ENCODE data around the gene AOPEP.

Gene AOPEP

DNA sequence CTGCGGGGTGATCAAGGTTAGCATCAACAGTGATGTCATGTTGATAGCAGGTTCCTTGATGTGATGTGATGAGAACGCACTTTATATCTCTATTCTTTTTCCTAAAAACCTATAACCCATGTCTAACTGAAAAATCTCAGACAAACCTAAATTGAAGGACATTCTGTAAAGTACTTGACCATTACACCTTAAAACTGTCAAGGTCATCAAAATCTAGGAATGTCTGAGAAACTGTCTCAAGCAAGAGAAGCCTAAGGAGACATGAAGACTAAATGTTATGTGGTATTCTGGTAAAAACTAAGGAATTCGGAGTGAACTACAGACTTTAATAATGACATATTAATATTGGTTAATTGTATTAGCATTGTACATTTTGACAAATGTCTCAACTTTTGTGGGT lies 170.0 kb downstream of the AOPEP start:
- Histone ChIP-seq H3K36me3 (ENCODE audit: control insufficient read depth, insufficient read depth, low read length) (no peaks in the 10 kb centered on the region), H3K4me3 (replicated peaks; ENCODE audit: low read depth, low read length) (no peak overlapping the region), H3K27me3 (replicated peaks; ENCODE audit: control insufficient read depth, insufficient read depth, low read length) (no peaks in the 10 kb centered on the region)
- TF ChIP-seq, protein P1, sequence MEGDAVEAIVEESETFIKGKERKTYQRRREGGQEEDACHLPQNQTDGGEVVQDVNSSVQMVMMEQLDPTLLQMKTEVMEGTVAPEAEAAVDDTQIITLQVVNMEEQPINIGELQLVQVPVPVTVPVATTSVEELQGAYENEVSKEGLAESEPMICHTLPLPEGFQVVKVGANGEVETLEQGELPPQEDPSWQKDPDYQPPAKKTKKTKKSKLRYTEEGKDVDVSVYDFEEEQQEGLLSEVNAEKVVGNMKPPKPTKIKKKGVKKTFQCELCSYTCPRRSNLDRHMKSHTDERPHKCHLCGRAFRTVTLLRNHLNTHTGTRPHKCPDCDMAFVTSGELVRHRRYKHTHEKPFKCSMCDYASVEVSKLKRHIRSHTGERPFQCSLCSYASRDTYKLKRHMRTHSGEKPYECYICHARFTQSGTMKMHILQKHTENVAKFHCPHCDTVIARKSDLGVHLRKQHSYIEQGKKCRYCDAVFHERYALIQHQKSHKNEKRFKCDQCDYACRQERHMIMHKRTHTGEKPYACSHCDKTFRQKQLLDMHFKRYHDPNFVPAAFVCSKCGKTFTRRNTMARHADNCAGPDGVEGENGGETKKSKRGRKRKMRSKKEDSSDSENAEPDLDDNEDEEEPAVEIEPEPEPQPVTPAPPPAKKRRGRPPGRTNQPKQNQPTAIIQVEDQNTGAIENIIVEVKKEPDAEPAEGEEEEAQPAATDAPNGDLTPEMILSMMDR (IDR thresholded peaks at IDR 0.05; ENCODE audit: insufficient read depth, low read length, poor library complexity, severe bottlenecking): no peak
- DNase-seq (ENCODE audit: extremely low read depth, insufficient read length): no peak

DNA sequence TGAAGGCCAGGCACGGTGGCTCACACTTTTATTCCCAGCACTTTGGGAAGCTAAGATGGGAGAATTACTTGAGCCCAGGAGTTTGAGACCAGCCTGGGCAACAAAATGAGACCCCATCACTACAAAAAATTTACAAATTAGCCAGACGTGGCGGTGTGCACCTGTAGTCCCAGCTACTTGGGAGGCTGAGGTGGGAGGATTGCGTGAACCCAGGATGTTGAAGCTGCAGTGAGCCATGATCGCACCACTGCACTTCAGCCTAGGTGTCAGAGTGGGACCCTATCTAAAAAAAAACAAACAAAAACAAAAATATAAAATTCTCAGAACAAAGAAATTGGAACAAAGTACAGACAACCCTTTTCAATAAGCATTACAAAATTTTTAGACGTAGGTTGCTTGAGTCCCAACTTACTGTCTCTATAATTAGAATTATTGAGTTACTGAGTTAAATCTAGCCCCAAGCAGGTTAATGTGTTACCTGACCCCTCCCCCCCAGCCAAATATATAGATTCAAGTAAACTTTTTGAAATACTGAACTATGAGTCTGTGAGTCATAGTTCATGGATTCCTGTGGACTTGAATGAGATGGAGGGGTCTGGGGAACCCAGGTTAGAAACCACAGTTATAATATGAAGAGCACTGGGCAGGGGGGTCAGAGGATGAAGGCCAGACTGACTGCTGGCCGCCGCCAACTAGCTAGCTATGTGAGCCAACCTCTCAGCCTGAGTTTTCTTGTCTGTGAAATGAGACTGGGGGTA lies 173.1 kb downstream of the AOPEP start:
- H3K4me3 ChIP-seq (replicated peaks; ENCODE audit: low read depth, low read length): no peak overlapping the region
- H3K27me3 ChIP-seq (replicated peaks; ENCODE audit: control insufficient read depth, insufficient read depth, low read length): no peaks in the 10 kb centered on the region
- no peak for DNase-seq (ENCODE audit: extremely low read depth, insufficient read length)
- TF ChIP-seq, protein P1 (IDR thresholded peaks at IDR 0.05; ENCODE audit: insufficient read depth, low read length, poor library complexity, severe bottlenecking): no peak
- H3K36me3 ChIP-seq (ENCODE audit: control insufficient read depth, insufficient read depth, low read length): no peaks in the 10 kb centered on the region

DNA sequence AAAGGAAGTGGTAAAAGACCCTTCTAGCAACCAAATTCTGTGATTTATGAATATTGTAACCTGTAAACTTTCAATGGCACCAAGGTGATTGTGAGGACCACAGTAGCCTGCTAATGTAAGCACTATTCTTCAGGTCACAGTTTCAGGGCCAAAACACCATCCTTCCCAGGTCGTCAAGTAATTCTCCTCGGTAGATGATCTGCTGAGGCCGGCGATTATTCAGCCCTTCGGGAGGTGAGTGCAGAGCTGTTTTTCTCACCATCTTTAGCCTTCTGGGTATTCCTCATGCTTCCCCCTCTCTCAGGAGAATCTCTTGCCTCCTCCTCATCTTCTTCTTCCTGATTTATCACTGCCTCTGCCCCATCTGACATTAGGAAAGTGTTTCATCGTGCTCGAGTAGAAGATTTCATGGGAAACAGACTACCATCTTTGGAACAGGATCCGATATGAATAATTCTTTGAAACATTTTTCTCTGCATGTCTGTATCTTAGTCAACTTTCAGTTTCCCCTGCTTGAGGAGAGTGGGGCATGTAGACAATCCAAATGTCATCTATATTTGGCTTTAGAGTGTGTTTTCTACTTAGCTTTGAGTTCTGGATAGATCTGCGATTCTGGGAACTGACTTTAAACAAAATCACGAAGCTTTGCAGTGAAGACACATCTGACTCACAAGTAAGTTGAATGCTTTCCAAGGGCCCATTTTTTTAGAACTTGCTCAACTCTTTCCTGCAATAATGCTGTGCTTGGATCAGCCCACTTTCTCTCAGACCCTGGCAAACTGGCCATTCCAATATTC lies 173.9 kb downstream of the AOPEP start:
- no peaks in the 10 kb centered on the region for H3K27me3 ChIP-seq (replicated peaks; ENCODE audit: control insufficient read depth, insufficient read depth, low read length)
- no peak for DNase-seq (ENCODE audit: extremely low read depth, insufficient read length)
- H3K4me3 ChIP-seq (replicated peaks; ENCODE audit: low read depth, low read length): no peak overlapping the region
- TF ChIP-seq, protein P1 (IDR thresholded peaks at IDR 0.05; ENCODE audit: insufficient read depth, low read length, poor library complexity, severe bottlenecking): no peak
- no peaks in the 10 kb centered on the region for H3K36me3 ChIP-seq (ENCODE audit: control insufficient read depth, insufficient read depth, low read length)

DNA sequence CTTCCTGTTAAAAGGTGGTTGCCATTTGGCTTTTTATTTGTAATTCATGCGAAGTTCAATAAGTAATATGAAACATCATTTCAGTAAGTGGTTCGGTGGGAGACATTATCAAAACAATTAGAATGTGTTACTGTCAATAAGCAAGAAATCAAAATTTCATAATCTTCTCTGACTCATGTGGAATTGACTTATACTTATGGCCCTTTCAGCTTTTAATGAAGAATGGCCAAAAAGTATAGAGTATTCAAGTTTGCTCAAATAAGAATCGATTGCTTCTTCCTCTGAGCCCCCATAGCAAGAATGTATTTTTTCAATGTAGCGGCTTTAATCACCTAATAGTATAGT lies 174.5 kb downstream of the AOPEP start:
- TF ChIP-seq, protein P1 (IDR thresholded peaks at IDR 0.05; ENCODE audit: insufficient read depth, low read length, poor library complexity, severe bottlenecking): no peak
- no peak for DNase-seq (ENCODE audit: extremely low read depth, insufficient read length)
- H3K27me3 ChIP-seq (replicated peaks; ENCODE audit: control insufficient read depth, insufficient read depth, low read length): no peaks in the 10 kb centered on the region
- no peak overlapping the region for H3K4me3 ChIP-seq (replicated peaks; ENCODE audit: low read depth, low read length)
- no peaks in the 10 kb centered on the region for H3K36me3 ChIP-seq (ENCODE audit: control insufficient read depth, insufficient read depth, low read length)

DNA sequence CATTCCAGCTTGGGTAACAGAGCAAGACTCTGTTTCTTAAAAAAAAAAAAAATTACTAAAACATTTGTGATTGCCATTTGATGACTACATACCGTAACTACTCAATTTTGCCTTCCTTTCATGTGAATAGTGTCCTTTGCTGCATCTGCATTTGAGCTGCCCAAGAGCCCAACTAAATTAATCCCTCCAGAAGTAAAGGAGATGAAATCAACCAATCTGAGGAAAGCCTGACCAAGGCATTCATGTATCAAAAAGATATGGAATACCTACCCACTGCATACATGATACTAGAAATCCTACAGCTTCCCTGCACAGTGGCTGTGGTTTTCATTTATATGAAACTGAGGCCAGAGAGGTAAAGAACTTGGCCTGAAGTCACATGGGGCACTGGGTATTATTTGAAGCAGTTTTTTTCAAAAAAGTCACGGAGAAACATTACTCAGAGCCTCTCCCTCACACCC lies 177.5 kb downstream of the AOPEP start:
- no peaks in the 10 kb centered on the region for H3K36me3 ChIP-seq (ENCODE audit: control insufficient read depth, insufficient read depth, low read length)
- no peak for DNase-seq (ENCODE audit: extremely low read depth, insufficient read length)
- no peaks in the 10 kb centered on the region for H3K27me3 ChIP-seq (replicated peaks; ENCODE audit: control insufficient read depth, insufficient read depth, low read length)
- H3K4me3 ChIP-seq (replicated peaks; ENCODE audit: low read depth, low read length): no peak overlapping the region
- TF ChIP-seq, protein P1 (IDR thresholded peaks at IDR 0.05; ENCODE audit: insufficient read depth, low read length, poor library complexity, severe bottlenecking): no peak

All from GM06990 (cell line).